Neural cell (in vitro differentiated cells): Measurements from ENCODE around the gene PGAM2. TPM values are rescaled to one million over a fixed set of nuclear protein-coding genes. Genes with fewer than 3 reads are reported as not detected.

Experiments used
- H2AFZ ChIP-seq: fragments of 200-600, 300-800 bp; sonication (generic), shearing (Covaris generic); 2 replicates; pipeline ENCODE4 v1.6.0; 2014; ENCODE audit warnings: low read depth, mild to moderate bottlenecking, antibody characterized with exemption, low read length, moderate library complexity
- H3F3A ChIP-seq: fragments of 200-600 bp; shearing (Covaris generic); 2 replicates; pipeline ENCODE4 v1.6.1; 2016; ENCODE audit warnings: mild to moderate bottlenecking, moderate library complexity, mixed read lengths, antibody characterized with exemption, low read length; ENCODE audit not compliant: insufficient read depth, poor library complexity, severe bottlenecking
- H3K27ac ChIP-seq: fragments of 200-600, 300-800 bp; sonication (generic), shearing (Covaris generic); 2 replicates; pipeline ENCODE4 v1.5.1; 2014; ENCODE audit warnings: mild to moderate bottlenecking, low read length, moderate library complexity
- H3K27me3 ChIP-seq: fragments of 300-800, 200-600 bp; sonication (generic), shearing (Covaris generic); 2 replicates; pipeline ENCODE4 v1.6.0; 2014; ENCODE audit warnings: mild to moderate bottlenecking, low read depth, low read length, moderate library complexity; ENCODE audit not compliant: insufficient read depth
- H3K36me3 ChIP-seq: fragments of 300-800, 200-600 bp; sonication (generic), shearing (Covaris generic); 2 replicates; pipeline ENCODE4 v1.5.1; 2014; ENCODE audit warnings: mild to moderate bottlenecking, antibody characterized with exemption, low read length, moderate library complexity; ENCODE audit not compliant: insufficient read depth
- H3K4me2 ChIP-seq: fragments of 300-800, 200-600 bp; sonication (generic), shearing (Covaris generic); 2 replicates; pipeline ENCODE4 v1.6.0; 2014; ENCODE audit warnings: mild to moderate bottlenecking, low read length
- H3K4me3 ChIP-seq: fragments of 300-800, 200-600 bp; sonication (generic), shearing (Covaris generic); 2 replicates; pipeline ENCODE4 v1.5.1; 2014; ENCODE audit warnings: mild to moderate bottlenecking, low read length, moderate library complexity
- H3K79me2 ChIP-seq: fragments of 200-600 bp; shearing (Covaris generic); replicated peaks from 2 replicates; pipeline ENCODE4 v1.6.0; 2014; ENCODE audit warnings: mild to moderate bottlenecking, low read length, moderate library complexity; ENCODE audit not compliant: insufficient read depth
- H3K9ac ChIP-seq: fragments of 300-800, 200-600 bp; sonication (generic), shearing (Covaris generic); 2 replicates; pipeline ENCODE4 v1.6.1; 2016; ENCODE audit warnings: mild to moderate bottlenecking, low read length, mixed read lengths
- H3K9me2 ChIP-seq: fragments of 200-600 bp; shearing (Covaris generic); 2 replicates; pipeline ENCODE4 v1.6.1; 2016; ENCODE audit warnings: mild to moderate bottlenecking, low read length, mixed read lengths; ENCODE audit not compliant: insufficient read depth
- H3K9me3 ChIP-seq: fragments of 200-600, 300-800 bp; sonication (generic), shearing (Covaris generic); 2 replicates; pipeline ENCODE4 v1.6.1; 2016; ENCODE audit warnings: mild to moderate bottlenecking, mixed run types, low read length, moderate library complexity, mixed read lengths
- H4K20me1 ChIP-seq: fragments of 200-600 bp; shearing (Covaris generic); 2 replicates; pipeline ENCODE4 v1.6.1; 2016; ENCODE audit warnings: mild to moderate bottlenecking, mixed run types; ENCODE audit not compliant: insufficient read depth
- EP300 ChIP-seq: fragments of 450-650 bp; conservative IDR thresholded peaks from 2 replicates; pipeline ENCODE4 v1.6.1; 2014; ENCODE audit warnings: antibody characterized with exemption, mild to moderate bottlenecking, moderate library complexity; ENCODE audit not compliant: poor library complexity, severe bottlenecking
- EZH2 ChIP-seq: fragments of 200-600, 300-800 bp; shearing (Covaris generic), sonication (generic); IDR thresholded peaks from 2 replicates; pipeline ENCODE4 v1.6.1; 2014; ENCODE audit warnings: antibody characterized with exemption, low read length, borderline replicate concordance, mild to moderate bottlenecking; ENCODE audit not compliant: insufficient read depth, poor library complexity, severe bottlenecking
- MXI1 ChIP-seq: fragments of 450-650 bp; conservative IDR thresholded peaks from 2 replicates; pipeline ENCODE4 v1.6.1; 2014; ENCODE audit warnings: antibody characterized with exemption, mild to moderate bottlenecking; ENCODE audit not compliant: poor library complexity, severe bottlenecking
- POLR2AphosphoS5 ChIP-seq: IDR thresholded peaks from 2 replicates; pipeline ENCODE4 v1.6.1; 2012
- RAD21 ChIP-seq: fragments of 450-650 bp; conservative IDR thresholded peaks from 2 replicates; pipeline ENCODE4 v1.6.1; 2014; ENCODE audit warnings: antibody characterized with exemption, mild to moderate bottlenecking, moderate library complexity
- SMC3 ChIP-seq: fragments of 450-650 bp; conservative IDR thresholded peaks from 2 replicates; pipeline ENCODE4 v1.6.1; 2014; ENCODE audit warnings: antibody characterized with exemption, mild to moderate bottlenecking, moderate library complexity; ENCODE audit not compliant: poor library complexity
- TAF1 ChIP-seq: IDR thresholded peaks from 2 replicates; pipeline ENCODE4 v1.6.1; 2012; ENCODE audit warnings: low read depth
- polyA plus RNA-seq: library from polyadenylated mRNA; depleted of rRNA; stranded (reverse); fragments of >200 nt; gene quantifications from 2 replicates; pipeline ENCODE4 v1.2.3, GENCODE V29; 2014
- TF ChIP-seq, protein P1 (sequence below): fragments of 450-650 bp; IDR thresholded peaks from 2 replicates; pipeline ENCODE4 v1.5.1; 2014; ENCODE audit warnings: antibody characterized with exemption, mild to moderate bottlenecking, moderate library complexity; ENCODE audit not compliant: poor library complexity, severe bottlenecking
- TF ChIP-seq, protein P2 (sequence below): IDR thresholded peaks from 2 replicates; pipeline ENCODE4 v1.6.1; 2012; ENCODE audit warnings: borderline replicate concordance

The PGAM2 gene
- polyA plus RNA-seq, 1 donor from 2014 or later, result not detected

GRCh38 chr7:44066494-44067063, 1.2 kb upstream of the PGAM2 start:
- H3K9me2 ChIP-seq, result no peaks in the 10 kb centered on the region
- H3K27me3 ChIP-seq, result no peaks in the 10 kb centered on the region
- no peak overlapping the region for H3K27ac ChIP-seq
- H3K36me3 ChIP-seq, result no peaks in the 10 kb centered on the region
- no peak overlapping the region for H3K4me3 ChIP-seq
- H3K9ac ChIP-seq, result no peak overlapping the region
- H2AFZ ChIP-seq, result no peak overlapping the region
- no peak overlapping the region for H3K4me2 ChIP-seq
- H3F3A ChIP-seq, result no peaks in the 10 kb centered on the region
- H3K79me2 ChIP-seq, result no peaks in the 10 kb centered on the region
- TF ChIP-seq, protein P1, sequence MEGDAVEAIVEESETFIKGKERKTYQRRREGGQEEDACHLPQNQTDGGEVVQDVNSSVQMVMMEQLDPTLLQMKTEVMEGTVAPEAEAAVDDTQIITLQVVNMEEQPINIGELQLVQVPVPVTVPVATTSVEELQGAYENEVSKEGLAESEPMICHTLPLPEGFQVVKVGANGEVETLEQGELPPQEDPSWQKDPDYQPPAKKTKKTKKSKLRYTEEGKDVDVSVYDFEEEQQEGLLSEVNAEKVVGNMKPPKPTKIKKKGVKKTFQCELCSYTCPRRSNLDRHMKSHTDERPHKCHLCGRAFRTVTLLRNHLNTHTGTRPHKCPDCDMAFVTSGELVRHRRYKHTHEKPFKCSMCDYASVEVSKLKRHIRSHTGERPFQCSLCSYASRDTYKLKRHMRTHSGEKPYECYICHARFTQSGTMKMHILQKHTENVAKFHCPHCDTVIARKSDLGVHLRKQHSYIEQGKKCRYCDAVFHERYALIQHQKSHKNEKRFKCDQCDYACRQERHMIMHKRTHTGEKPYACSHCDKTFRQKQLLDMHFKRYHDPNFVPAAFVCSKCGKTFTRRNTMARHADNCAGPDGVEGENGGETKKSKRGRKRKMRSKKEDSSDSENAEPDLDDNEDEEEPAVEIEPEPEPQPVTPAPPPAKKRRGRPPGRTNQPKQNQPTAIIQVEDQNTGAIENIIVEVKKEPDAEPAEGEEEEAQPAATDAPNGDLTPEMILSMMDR, result no peak
- TF ChIP-seq SMC3 (no peak), EZH2 (no peak), TAF1 (no peak), RAD21 (no peak), MXI1 (no peak), EP300 (no peak), POLR2AphosphoS5 (no peak)
- TF ChIP-seq, protein P2, sequence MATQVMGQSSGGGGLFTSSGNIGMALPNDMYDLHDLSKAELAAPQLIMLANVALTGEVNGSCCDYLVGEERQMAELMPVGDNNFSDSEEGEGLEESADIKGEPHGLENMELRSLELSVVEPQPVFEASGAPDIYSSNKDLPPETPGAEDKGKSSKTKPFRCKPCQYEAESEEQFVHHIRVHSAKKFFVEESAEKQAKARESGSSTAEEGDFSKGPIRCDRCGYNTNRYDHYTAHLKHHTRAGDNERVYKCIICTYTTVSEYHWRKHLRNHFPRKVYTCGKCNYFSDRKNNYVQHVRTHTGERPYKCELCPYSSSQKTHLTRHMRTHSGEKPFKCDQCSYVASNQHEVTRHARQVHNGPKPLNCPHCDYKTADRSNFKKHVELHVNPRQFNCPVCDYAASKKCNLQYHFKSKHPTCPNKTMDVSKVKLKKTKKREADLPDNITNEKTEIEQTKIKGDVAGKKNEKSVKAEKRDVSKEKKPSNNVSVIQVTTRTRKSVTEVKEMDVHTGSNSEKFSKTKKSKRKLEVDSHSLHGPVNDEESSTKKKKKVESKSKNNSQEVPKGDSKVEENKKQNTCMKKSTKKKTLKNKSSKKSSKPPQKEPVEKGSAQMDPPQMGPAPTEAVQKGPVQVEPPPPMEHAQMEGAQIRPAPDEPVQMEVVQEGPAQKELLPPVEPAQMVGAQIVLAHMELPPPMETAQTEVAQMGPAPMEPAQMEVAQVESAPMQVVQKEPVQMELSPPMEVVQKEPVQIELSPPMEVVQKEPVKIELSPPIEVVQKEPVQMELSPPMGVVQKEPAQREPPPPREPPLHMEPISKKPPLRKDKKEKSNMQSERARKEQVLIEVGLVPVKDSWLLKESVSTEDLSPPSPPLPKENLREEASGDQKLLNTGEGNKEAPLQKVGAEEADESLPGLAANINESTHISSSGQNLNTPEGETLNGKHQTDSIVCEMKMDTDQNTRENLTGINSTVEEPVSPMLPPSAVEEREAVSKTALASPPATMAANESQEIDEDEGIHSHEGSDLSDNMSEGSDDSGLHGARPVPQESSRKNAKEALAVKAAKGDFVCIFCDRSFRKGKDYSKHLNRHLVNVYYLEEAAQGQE, result no peak
- no peaks in the 10 kb centered on the region for H4K20me1 ChIP-seq
- H3K9me3 ChIP-seq, result no peaks in the 10 kb centered on the region

DNA sequence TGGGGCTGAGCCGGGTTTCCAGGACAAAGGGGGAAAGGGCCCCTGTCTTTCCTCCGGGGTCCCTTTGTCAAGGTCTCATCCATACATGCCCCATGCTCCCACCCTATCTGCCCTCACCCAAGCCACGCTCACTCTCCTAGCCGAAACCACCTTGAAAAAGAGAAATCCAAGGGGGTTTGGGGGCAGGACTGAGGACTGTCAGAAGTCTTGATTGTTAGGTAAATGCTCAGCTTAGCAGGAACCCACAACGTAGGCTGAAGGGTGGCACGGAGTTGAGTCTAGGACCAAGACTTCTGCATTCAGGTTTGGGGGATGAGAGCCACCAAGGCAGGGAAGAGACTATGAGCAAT, 719 bp upstream of the PGAM2 start:
- Histone ChIP-seq H3K4me2 (no peak overlapping the region), H4K20me1 (no peaks in the 10 kb centered on the region), H3K9me2 (no peaks in the 10 kb centered on the region), H3K27me3 (no peaks in the 10 kb centered on the region), H3K79me2 (no peaks in the 10 kb centered on the region), H3K36me3 (no peaks in the 10 kb centered on the region), H3F3A (no peaks in the 10 kb centered on the region), H2AFZ (no peak overlapping the region), H3K9me3 (no peaks in the 10 kb centered on the region), H3K27ac (no peak overlapping the region), H3K4me3 (no peak overlapping the region), H3K9ac (no peak overlapping the region)
- TF ChIP-seq MXI1 (no peak), RAD21 (no peak), POLR2AphosphoS5 (no peak), EZH2 (no peak), SMC3 (no peak), TAF1 (no peak), EP300 (no peak)
- TF ChIP-seq, protein P2, result no peak
- TF ChIP-seq, protein P1, result no peak
